Measurements from ENCODE around the gene SHC2.
"Not testable (repeated sequence)": the region's sequence is repeated elsewhere in the genome, so short reads cannot be mapped to it uniquely, and the experiment has no call there.

Gene SHC2

GRCh38 chr19:444677-445210 is 16.1 kb downstream of the SHC2 start:
- DNase-seq: no peak

GRCh38 chr19:443005-443404 is 17.8 kb downstream of the SHC2 start:
- DNase-seq: no peak

- no peak for DNase-seq
These were observed 18.7 kb downstream of the SHC2 start for GRCh38 chr19:442085-442484.

DNA sequence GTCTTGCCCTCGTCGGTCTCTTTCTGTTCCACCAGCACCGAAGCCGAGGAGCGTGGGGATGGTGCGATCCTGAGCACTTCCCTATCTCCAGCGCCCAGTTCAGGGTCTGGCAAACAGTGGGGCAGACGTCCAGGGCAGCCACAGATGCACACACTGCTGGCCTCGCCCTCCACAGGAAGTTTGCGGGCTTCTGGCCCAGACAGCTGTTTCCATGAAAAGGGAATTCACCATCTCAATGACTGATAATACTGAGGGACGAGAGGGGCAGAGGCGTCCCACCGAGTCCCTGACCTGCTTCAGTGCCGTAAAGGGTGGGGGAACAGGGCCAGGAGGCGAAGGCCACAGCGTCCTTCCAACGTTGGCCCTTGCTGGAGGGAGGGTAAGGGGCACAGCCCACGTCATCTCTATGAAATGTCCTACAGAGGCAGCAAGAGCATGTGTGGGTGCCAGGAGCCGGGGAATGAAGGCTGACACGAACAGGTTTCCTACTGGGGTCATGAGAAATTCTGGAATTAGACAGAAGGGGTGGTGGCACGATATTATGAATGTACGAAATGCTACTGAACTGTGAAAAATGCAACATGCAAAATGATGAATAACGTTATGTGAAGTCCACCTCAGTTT is 19.5 kb downstream of the SHC2 start:
- peak; percentile 74 for DNase-seq

GRCh38 chr19:440391-441212 is 20.2 kb downstream of the SHC2 start:
- DNase-seq: no peak

GRCh38 chr19:439167-439900 is 21.5 kb downstream of the SHC2 start:
- DNase-seq: no peak

DNA sequence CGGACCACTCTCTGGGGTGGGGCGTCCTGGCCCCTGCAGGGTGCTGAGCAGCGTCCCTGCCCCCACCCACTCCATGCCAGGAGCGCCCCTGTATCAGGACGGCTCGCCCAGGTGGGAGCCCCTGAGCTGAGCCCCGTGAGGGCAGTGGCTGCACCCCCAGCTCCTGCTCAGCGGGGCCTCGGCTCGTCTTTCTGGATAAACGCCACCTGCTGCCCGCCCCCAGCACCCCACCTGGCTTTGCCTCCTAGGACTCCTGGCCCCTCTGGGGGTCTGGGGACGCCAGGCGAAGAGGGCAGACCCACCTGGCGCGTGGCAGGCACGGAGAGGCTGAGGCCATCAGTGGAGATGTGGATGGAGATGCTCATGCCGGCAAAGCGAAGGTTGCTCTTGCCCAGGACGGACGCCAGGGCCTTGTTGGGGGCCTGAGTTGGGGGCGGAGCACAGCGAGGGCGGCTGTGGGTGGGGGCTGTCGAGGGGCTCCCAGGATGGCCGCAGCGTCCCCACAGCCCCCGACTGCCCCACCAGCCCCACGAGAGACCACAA is 22.3 kb downstream of the SHC2 start:
- no peak for DNase-seq

DNA sequence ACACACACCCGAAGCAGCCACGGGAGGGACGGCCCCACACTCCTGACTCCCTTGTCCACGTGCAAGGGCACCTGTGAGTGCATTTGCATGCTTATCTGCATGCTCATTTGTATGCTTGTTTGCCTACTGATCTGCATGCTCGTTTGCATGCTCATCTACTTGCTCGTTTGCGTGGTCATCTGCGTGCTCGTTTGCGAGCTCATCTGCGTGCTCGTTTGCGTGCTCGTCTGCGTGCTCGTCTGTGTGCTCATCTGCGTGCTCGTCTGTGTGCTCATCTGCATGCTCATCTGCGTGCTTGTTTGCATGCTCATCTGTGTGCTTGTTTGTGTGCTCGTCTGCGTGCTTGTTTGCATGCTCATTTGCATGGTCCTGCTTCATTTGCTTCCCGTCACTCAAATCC is 23.8 kb downstream of the SHC2 start:
- DNase-seq: no peak

DNA sequence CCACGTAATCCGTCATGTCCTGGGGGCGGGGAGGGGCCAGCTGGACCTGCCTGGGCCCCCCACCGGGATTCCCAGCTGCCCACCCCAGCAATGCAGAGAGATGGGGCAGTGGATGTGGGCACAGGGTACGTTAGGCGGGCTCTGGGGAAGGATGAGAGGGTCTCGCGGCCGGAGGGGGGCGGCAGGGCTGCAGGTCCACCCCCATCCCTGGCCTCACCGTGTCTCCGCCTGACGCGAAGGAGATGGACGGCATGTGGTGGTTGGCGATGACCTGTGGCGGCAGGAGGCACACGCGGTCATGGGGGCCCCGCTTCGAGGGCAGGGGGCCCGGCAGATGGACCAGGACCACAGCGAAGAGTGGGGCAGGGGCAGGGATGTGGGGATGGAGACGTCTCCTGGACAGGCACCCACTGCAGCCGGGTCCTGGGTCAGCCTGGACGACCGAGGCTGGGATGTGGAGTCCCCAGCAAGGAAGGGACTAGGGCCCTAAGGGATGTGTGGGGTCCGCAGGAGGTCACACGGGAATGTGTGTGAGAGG is 24.4 kb downstream of the SHC2 start:
- no peak for DNase-seq

- no peak for DNase-seq
These were observed 25.0 kb downstream of the SHC2 start for GRCh38 chr19:435707-436412.

DNA sequence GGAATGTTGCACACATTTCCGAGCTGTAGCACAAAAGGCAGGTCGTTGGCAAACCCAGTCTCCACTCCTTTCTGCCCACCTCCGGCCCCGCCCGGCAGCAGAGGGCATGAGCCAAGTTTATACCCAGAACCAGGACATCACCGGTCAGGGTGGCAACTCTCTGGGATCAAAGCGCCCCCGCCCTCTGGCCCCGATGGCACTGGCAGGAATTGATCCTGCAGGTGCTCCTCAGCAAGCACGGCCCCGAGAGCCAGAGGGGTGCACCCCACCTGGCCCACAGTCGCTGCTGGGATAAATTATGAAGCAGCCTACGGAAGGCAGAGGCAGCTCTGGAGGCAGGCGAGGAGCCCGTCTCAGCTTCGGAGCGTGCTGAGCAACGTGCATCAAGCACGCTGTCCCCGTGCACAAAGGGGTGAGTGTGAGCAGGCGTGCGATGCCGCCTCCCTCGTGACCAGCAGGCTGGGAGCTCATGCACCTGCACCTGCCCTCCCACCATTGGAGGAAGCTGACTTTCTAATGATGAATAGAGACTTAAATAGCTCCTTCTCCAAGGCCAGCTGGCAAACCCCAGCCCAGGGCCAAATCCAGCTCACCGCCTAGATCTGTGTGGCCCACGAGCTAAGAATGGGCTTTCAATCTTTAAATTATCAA is 25.7 kb downstream of the SHC2 start:
- no peak for DNase-seq

DNA sequence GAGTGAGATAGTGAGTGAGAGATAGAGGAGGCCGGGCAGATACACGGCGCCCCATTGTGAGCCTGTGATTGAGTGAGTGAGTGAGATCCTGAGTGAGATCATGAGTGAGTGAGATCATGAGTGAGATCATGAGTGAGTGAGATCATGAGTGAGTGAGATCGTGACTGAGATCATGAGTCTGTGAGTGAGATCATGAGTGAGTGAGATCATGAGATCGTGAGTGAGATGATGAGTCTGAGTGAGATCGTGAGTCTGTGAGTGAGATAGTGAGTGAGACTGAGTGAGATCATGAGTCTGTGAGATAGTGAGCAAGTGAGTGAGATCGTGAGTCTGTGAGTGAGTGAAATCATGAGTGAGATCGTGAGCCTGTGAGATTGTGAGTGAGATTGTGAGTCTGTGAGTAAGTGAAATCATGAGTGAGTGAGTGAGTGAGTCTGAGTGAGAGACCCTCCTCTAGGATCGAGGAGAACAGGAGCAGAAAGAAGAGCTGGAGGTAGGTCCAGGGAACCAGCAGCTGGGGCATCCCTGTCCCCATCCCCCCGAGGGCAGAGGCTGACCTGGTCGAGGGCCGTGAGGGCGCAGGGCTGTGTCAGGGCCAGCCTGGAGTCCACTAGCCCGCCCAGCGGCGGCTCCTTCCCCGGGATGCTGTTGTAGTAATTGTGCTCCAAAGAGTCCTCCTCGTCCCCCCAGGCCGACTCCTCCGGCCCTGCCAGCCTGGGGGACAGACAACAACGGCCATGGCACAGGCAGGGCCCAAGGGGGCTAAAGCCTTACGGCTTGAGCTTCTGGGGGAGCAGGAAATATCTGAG is 26.5 kb downstream of the SHC2 start:
- DNase-seq: no peak

DNA sequence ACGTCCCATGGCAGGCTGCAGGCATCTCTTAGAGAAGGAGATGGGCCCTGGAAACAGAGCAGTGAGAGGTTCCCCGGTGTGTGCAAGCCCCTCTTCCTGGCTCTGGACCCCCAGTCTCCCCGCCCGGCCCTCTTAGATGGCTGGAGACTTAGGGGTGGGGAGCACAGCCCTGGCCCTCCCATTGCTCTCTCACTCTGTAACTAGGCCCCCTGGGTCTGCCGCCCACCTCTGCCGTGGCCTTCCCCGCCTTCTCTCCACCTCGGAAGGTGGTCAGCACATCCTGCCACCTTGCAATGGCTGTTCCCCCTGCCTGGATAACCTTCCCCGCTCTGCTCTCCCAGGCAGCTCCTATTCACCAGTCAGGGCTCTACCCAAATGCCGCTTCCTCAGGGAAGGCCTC is 30.1 kb downstream of the SHC2 start:
- no peak for DNase-seq

- DNase-seq: no peak
These were observed 32.7 kb downstream of the SHC2 start for GRCh38 chr19:428149-428548.

GRCh38 chr19:427675-428074 is 33.2 kb downstream of the SHC2 start:
- DNase-seq: not testable (repeated sequence)

- peak; percentile 60 for DNase-seq
These were observed 33.9 kb downstream of the SHC2 start for GRCh38 chr19:426725-427445.

DNA sequence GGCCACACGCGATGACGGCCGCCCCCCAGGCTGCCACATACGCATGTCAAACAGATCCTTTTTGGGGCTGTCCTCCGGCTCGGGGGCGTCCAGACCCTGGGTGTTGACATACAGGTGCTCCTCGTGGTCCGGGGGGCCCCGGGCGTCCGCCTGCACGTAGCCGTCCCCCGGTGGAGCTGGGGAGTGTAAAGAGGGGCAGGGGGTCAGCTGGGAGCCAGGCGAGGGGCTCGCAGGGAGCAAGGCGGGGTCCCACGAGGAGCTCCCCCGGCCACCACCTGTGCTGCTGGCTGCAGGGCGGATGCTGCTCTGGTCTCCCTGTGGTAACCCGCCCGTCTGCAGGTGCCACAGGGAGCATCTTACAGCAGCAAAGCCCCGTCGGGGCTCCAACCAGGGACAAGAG is 35.8 kb downstream of the SHC2 start:
- no peak for DNase-seq

GRCh38 chr19:424546-424945 is 36.3 kb downstream of the SHC2 start:
- no peak for DNase-seq

- no peak for DNase-seq
These were observed 37.0 kb downstream of the SHC2 start for GRCh38 chr19:423691-424466.

GRCh38 chr19:422917-423226 is 38.0 kb downstream of the SHC2 start:
- not testable (repeated sequence) for DNase-seq
